AG04449 (cell line): ENCODE measurements around the gene TMEM138.

ENCODE experiments used
- CTCF ChIA-PET: fragments of 350-600 bp; formaldehyde crosslinking; extraction: SDS; loops from one replicate; lab custom pipeline; 2021; ENCODE audit warnings: antibody characterized with exemption; lab: Yijun Ruan, JAX
- POLR2A ChIA-PET: fragments of 400-600, 350-600 bp; formaldehyde crosslinking; extraction: SDS; loops from one replicate; lab custom pipeline; 2020; ENCODE audit warnings: antibody characterized with exemption, inconsistent platforms; lab: Yijun Ruan, JAX
- DNase-seq: peaks from one replicate; pipeline ENCODE4 v3.0.0-alpha.2; 2010; ENCODE audit warnings: low read depth, low spot score
- H3K4me3 ChIP-seq: 2 replicates; pipeline ENCODE4 v1.5.1; 2011; ENCODE audit warnings: low read depth, mild to moderate bottlenecking, control low read depth, low read length
- CTCF ChIP-seq: IDR thresholded peaks from one replicate; pipeline ENCODE4 v1.5.1; 2011; ENCODE audit warnings: mild to moderate bottlenecking, moderate library complexity, low read length, control low read depth, inconsistent platforms; ENCODE audit not compliant: insufficient read depth; ENCODE audit errors: missing control alignments

TMEM138 gene

GRCh38 chr11:61339490-61339878 lies 22.7 kb upstream of the TMEM138 start:
- POLR2A ChIA-PET, result no interaction called here
- H3K4me3 ChIP-seq, result no peak overlapping the region
- CTCF ChIA-PET, result interaction anchor here (0.8 to 10.1 kb wide), 4 partner anchors 11 to 89 kb away, joined by 3 to 926 read pairs (median 178); partner anchors contain the start of genes CYB561A3, TMEM138 and TMEM216
- no peak for TF ChIP-seq CTCF
- DNase-seq, result no peak

DNA sequence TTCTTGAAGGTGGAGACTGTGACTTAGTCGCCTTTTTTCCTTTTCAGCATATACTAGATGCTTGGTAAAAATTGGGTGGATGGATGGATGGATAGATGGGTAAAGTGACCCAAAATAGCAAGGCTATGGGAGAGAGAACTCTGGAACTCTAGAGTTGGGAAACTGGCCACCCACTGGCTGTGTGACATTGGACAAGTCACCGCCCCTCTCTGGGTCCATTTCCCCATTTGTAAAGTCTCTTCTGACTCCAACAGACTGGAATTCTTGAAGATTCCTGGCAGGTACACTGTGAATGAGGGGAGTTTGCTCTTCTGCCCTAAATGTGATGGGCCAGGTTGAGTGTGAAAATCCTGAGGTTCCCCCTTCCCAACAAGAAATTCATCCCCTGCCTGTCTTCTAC lies 21.2 kb upstream of the TMEM138 start:
- no peak for TF ChIP-seq CTCF
- POLR2A ChIA-PET, result interaction anchor here (1.7 kb wide), 1 partner anchor 20 kb away, joined by 7 read pairs; the partner anchor contains the start of genes CYB561A3 and TMEM138
- CTCF ChIA-PET, result interaction anchor here (10.1 kb wide), 1 partner anchor 44 kb away, joined by 926 read pairs; the partner anchor contains the start of gene TMEM216
- DNase-seq, result no peak
- no peak overlapping the region for H3K4me3 ChIP-seq

GRCh38 chr11:61341706-61342105 lies 20.5 kb upstream of the TMEM138 start:
- DNase-seq, result no peak
- ChIA-PET CTCF (interaction anchor here (1.0 to 10.1 kb wide), 3 partner anchors 8 to 43 kb away, joined by 4 to 926 read pairs (median 5); partner anchors contain the start of genes DDB1, TKFC and TMEM216), POLR2A (interaction anchor here (0.5 to 1.7 kb wide), 3 partner anchors 19 to 68 kb away, joined by 3 to 7 read pairs (median 3); partner anchors contain the start of genes CYB561A3 and TMEM138)
- TF ChIP-seq CTCF, result no peak
- H3K4me3 ChIP-seq, result no peak overlapping the region

GRCh38 chr11:61342207-61342803 lies 19.9 kb upstream of the TMEM138 start:
- TF ChIP-seq CTCF, result no peak
- no peak overlapping the region for H3K4me3 ChIP-seq
- no peak for DNase-seq
- CTCF ChIA-PET, result interaction anchor here (1.0 to 10.1 kb wide), 3 partner anchors 9 to 43 kb away, joined by 4 to 926 read pairs (median 5); partner anchors contain the start of genes DDB1, TKFC and TMEM216
- POLR2A ChIA-PET, result interaction anchor here (0.6 to 1.7 kb wide), 2 partner anchors 19 to 36 kb away, joined by 3 to 7 read pairs; partner anchors contain the start of genes CYB561A3 and TMEM138

GRCh38 chr11:61343792-61344745 lies 18.1 kb upstream of the TMEM138 start:
- POLR2A ChIA-PET, result no interaction called here
- no peak for DNase-seq
- CTCF ChIA-PET, result interaction anchor here (1.1 to 27.5 kb wide), 4 partner anchors 7 to 191 kb away, joined by 3 to 352 read pairs (median 4); partner anchors contain the start of genes DDB1 and TKFC
- no peak for TF ChIP-seq CTCF
- no peak overlapping the region for H3K4me3 ChIP-seq
